T-helper 9 cell (primary cell): ENCODE data around the gene CRADD.
A peak's percentile ranks its signal among the peaks of the same experiment; 100 is the strongest.
"Not testable (repeated sequence)": the region's sequence is repeated elsewhere in the genome, so short reads cannot be mapped to it uniquely, and the experiment has no call there.

Source experiments
- DNase-seq: peaks from one replicate; pipeline ENCODE4 v3.0.0-alpha.2; 2020

The CRADD gene

GRCh38 chr12:93762059-93762719 lies 85.0 kb downstream of the CRADD start:
- no peak for DNase-seq

DNA sequence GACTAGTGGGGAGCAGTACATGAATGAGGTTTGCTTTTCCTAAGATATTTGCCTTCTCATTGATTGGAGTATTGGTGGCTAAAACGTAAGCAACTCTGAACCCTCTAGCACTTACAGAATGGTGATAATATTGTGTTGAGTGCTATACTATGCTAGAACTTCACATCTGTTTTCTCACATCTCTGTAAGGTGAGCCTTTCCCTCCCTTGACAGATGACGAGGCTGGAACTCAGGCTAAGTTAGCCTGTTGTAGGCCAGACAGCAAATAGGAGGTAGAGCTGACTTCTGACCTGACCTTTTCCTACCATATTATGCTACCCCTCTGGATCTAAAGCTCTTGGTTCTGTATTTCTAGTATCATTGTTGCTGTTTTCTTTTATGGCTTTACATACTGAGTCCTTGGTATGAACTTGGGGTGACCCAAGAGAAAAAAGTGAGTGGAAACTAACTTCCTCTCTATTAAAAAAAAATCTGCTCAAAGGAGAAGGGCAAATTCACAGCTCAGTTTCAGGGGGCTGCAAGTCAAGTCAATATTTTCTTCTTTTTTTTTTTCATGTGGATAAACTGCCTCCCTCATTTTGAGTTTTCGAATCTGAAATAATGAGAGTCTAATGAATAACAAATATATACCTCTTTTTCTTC lies 85.9 kb downstream of the CRADD start:
- no peak for DNase-seq

DNA sequence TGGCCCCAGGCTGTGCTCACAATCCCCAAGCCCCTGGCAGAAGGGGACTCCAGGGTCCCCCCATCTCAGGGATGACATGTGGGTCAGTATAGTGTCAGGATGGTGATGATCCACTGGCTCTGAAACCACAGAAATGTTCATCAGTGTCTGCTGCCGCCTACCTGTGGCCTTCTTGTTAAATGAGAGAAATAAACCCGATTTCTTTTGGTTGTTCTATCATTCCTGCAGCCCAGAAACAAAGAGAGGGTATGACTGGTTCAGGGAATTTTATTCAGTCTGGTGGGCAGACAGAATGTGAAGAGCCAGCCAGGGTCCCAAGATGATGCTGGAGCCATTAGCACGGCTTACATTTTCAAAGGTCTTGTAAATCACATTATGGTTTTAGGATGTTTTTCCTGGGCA lies 86.6 kb downstream of the CRADD start:
- no peak for DNase-seq

DNA sequence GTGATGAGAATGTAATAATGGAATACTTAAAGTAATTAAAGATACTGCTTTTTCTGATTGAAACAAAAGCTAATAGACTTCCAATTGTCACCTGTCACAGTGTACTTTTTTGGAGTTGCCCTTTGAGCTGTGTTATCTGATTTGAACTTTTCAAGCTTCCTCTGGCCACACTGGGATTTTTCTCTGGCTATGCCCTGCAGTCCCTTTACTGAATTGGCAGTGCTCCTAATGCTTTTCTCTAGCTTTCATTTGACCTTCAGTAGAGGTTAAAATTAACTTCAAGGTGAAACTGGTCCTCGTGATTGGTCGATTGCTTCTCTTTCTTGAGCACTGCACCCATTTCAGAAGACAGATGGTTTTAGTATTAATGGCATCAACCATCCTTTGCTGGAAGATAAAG lies 89.2 kb downstream of the CRADD start:
- no peak for DNase-seq

- DNase-seq: no peak
Observed at GRCh38 chr12:93766796-93767523, 89.8 kb downstream of the CRADD start.

DNA sequence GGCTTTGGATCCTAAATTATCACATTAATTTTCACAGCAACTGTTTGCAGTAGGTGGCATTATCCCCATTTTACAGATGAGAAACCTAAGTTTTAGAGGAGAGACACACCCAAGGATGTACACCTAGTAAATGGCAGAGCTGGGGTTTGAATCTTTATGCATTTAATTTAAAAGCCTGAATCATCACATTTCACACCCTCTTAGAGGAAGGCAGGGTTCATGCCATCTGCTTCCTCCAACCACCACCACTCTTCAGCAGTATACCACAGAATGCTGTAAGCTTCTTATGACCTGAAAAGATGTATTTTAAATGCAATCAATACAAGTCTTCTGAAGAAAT lies 90.3 kb downstream of the CRADD start:
- DNase-seq: no peak

- no peak for DNase-seq
Observed at GRCh38 chr12:93772003-93772700, 95.0 kb downstream of the CRADD start.

- no peak for DNase-seq
Observed at GRCh38 chr12:93773122-93773871, 96.1 kb downstream of the CRADD start.

GRCh38 chr12:93776581-93777018 lies 99.4 kb downstream of the CRADD start:
- no peak for DNase-seq

DNA sequence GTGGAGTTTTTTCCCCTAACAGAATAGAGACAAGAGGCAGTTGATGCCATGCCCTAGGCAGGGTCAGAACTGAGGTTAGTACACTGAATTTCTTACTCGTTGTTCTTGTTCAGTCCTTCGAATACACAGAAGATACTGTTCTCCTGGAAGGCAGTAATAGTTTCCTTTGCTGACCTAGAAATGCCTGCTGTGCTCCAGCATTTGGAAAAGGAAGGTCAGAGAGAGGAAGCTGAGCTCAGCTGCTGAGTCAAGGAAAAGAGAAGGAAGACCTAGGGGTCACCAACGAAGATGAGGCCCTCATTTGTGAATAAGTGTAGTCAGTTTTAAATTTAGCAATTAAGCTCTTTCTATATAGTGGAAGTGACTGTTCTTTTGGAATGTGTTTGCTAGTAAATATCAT lies 100.1 kb downstream of the CRADD start:
- DNase-seq: no peak

DNA sequence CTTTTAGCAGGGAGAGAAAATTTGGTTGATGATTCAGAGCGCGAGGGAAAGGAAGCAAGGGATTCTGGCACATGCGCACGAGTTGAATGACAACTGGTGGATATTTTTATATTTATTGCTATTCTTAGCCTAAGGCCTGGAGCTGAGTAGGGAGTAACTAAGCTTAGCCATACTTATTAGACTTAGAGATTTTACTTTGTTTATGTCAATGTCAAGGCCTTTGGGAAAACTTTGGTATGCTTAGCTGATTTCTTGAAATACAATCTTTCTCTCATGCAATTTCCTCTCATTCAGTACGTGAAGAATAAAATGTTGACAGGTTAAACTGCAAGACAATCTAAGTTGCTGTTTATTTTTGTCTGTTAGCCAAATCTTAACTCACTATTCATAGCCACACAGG lies 101.1 kb downstream of the CRADD start:
- no peak for DNase-seq

DNA sequence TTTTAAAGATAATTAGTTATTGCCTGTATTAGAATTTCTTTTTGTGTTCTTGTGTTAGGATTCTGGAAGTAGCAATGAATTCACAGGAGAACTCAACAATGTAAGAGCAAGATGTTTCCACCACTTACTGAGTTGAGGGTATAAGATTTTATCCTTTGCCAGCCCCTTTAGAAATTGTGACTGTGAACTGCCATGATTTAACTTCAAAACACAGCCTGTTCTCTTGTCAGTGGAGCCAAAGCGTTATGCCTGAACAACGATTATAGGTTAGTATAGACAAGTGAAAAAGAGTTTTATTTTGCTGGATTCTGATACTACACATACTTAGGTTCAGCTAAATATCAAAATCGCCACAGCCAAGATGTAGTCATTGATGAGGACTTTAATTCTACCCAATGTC lies 101.6 kb downstream of the CRADD start:
- DNase-seq: no peak

GRCh38 chr12:93780101-93780641 lies 103.0 kb downstream of the CRADD start:
- DNase-seq: no peak

DNA sequence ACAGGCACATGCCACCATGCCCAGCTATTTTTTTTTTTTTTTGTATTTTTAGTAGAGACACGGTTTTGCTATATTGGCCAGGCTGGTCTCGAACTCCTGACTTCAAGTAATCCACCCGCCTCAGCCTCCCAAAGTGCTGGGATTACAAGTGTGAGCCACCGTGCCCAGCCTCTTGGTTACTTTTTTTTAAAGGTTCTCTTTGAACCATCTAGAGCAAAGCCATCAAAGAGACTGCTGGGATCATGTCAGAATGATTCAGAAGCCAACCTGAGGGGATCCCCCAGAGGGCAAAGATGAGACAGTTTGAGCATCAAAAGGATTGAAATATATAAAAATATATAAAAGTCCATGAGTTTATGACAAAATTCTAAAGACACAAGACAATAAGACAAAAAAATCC lies 103.7 kb downstream of the CRADD start:
- DNase-seq: not testable (repeated sequence)

DNA sequence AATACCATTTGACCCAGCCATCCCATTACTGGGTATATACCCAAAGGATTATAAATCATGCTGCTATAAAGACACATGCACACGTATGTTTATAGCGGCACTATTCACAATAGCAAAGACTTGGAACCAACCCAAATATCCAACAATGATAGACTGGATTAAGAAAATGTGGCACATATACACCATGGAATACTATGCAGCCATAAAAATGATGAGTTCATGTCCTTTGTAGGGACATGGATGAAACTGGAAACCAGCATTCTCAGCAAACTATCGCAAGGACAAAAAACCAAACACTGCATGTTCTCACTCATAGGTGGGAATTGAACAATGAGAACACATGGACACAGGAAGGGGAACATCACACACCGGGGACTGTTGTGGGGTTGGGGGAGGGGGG lies 104.8 kb downstream of the CRADD start:
- DNase-seq: not testable (repeated sequence)

DNA sequence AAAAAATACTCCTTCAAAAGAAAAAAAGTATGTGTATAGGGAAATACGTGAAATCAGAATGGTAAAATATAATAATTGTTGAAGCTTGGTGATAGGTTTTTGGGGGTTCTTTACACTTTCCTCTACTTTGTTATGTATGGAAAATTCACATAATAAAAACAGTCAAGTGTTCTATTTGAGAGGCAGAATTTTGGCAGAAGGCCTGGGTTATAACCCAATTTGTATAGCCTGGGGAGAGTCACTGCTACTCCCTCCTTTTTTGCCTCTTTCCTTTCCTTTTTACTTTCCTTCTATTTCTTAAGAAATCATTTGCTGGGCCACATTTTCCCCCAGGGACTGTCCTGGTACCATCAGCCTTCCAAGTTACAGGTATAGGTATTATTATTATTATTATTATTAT lies 105.7 kb downstream of the CRADD start:
- no peak for DNase-seq

- peak; percentile 26 for DNase-seq
Observed at GRCh38 chr12:93783832-93784231, 106.7 kb downstream of the CRADD start.

DNA sequence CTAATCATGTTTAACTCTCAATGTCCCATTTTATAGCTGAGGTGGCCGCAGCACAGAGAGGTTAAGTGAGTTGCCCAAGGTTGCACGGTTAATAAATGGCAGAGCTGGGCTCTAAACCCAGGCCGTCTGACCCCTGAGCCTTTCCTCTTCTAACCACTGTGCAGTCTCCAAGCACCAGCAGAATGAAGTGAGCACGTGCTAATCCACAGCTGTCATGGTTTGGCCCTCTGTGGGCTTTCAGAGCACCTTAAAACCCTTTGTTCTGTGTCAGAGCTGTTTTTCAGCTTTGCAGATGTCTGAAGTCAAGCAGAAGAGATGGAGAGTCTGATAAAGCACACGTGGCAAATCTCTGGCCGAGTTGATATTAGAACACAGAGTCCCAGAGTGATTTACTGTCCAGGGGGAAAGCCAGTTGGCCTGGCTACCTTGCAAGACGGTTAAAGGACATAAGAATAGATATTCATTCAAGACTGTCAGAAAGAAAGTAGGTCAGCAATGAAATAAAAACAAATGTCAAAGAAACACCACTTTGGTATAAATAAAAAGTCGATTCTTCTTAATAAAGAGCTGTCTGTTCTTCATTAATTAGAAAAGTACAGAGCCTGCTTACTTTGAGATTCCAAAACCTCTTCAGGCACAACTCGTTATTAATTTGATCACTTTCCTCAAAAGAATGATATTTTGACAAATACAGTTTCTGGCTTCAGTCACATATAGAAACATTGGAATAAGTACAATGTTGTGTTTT lies 107.3 kb downstream of the CRADD start:
- DNase-seq: peak; percentile 9

DNA sequence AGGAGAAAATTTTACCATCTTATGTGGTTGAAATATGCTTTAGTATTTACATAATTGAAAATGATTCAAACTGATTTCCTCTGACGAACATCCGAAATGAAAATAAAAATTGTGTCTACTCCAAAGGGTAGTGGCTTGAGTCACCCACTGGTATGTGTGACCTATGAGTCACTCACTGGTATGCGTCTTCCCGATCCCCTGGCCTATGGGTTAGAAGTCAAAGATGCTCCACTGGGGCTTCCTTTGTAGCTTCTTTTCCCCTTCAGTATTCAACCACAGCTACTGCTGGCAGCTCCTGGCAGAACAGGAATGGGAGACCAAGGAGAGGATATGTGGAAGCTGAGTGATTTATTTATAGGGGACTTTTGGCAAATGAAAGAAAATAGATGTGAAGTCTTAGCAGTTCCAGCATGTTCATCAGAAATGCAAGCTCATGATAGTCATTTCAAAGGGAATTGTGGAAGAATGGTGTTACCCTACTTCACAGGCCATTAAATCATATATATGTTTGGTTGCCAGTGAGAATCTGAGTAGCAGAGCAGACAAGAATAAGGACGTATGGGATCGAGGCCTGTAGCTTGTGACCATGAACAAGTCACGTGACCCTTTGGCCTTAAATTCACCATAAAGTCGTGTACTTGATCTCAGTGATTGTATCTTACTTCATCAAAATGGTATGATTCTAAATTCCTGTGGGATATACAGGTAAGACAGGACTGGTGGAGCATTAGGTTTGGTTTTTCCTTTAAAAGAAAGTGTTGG lies 108.3 kb downstream of the CRADD start:
- peak; percentile 6 for DNase-seq

- DNase-seq: no peak
Observed at GRCh38 chr12:93786656-93787397, 109.7 kb downstream of the CRADD start.
